K562 (cell line): ENCODE measurements around the gene DNASE1L1. TPM values are rescaled to one million over a fixed set of nuclear protein-coding genes. Genes with fewer than 3 reads are reported as not detected.
A peak's percentile ranks its signal among the peaks of the same experiment; 100 is the strongest.

Source experiments
- ATAC-seq: fragments of 200-7000 bp; cut with Tn5 transposase; 3 replicates; pipeline ENCODE4 v1.9.1; 2020; ENCODE audit warnings: moderate library complexity
- BruUV-seq: library from RNA; stranded (reverse); fragments of 400-500 nt; replicated peaks from 2 replicates; lab custom pipeline; 2021; lab: Mats Ljungman, UMichigan
- CTCF ChIA-PET: fragments of 300-600 bp; formaldehyde crosslinking; extraction: SDS; loops from one replicate; lab custom pipeline; 2021; ENCODE audit warnings: low intra/inter-chr PET ratio; lab: Yijun Ruan, JAX
- POLR2A ChIA-PET: fragments of 300-600, 350-650 bp; sonication (Branson Sonifier 250); formaldehyde crosslinking; extraction: SDS; loops from one replicate; lab custom pipeline; 2021; ENCODE audit warnings: antibody characterized with exemption, inconsistent platforms; lab: Yijun Ruan, JAX
- DNase-seq, 4 experiments: peaks; one replicate each; pipeline versions ENCODE4 v3.0.0 to v3.0.0-alpha.2; 2011 to 2018; ENCODE audit warnings: low spot score in 3 of 4, mixed read lengths in 3 of 4; ENCODE audit errors: extremely low read depth in 1 of 4
- FAIRE-seq: peaks from 2 replicates; lab custom pipeline; 2011; peaks lifted over from hg19 to GRCh38; lab: Jason Lieb, UNC
- H2AFZ ChIP-seq: 2 replicates; pipeline ENCODE4 v1.6.0; 2011; ENCODE audit warnings: low read depth, low read length, control low read depth, inconsistent platforms
- H3K27ac ChIP-seq: fragments of 200-600 bp; 3 replicates; pipeline ENCODE4 v1.8.0; 2011; ENCODE audit warnings: low read depth, mild to moderate bottlenecking, control low read depth, inconsistent platforms, low read length, moderate library complexity, mixed read lengths; ENCODE audit errors: extremely low read depth
- H3K27me3 ChIP-seq, 2 experiments: fragments of 300-600 bp in 1 of 2; 2 replicates in 1 of 2; 3 replicates in 1 of 2; pipeline versions ENCODE4 v1.6.0 to v1.8.0; 2011; ENCODE audit warnings: inconsistent platforms in 2 of 2, low read length in 2 of 2, mild to moderate bottlenecking in 1 of 2, mixed read lengths in 1 of 2, moderate library complexity in 1 of 2; ENCODE audit not compliant: control insufficient read depth in 2 of 2, insufficient read depth in 2 of 2
- H3K36me3 ChIP-seq: fragments of 300-600 bp; 3 replicates; pipeline ENCODE4 v1.8.0; 2011; ENCODE audit warnings: mild to moderate bottlenecking, low read length, inconsistent platforms; ENCODE audit not compliant: control insufficient read depth, insufficient read depth
- H3K4me1 ChIP-seq, 2 experiments: fragments of 200-600 bp in 1 of 2; replicated peaks in 1 of 2; 2 replicates in 1 of 2; 3 replicates in 1 of 2; pipeline versions ENCODE4 v1.5.1 to v1.8.0; 2011; ENCODE audit warnings: inconsistent platforms in 2 of 2, low read length in 2 of 2, mild to moderate bottlenecking in 1 of 2, mixed read lengths in 1 of 2, moderate library complexity in 1 of 2; ENCODE audit not compliant: control insufficient read depth in 2 of 2, insufficient read depth in 2 of 2
- H3K4me2 ChIP-seq: 2 replicates; pipeline ENCODE4 v1.6.1; 2011; ENCODE audit warnings: low read length, control low read depth, inconsistent platforms, mixed read lengths; ENCODE audit not compliant: insufficient read depth
- H3K4me3 ChIP-seq: fragments of 200-600 bp; sonication (generic), shearing (Covaris generic); 2 replicates; pipeline ENCODE4 v1.5.1; 2016; ENCODE audit warnings: control low read depth, inconsistent platforms
- H3K79me2 ChIP-seq: fragments of 200-600 bp; 3 replicates; pipeline ENCODE4 v1.8.0; 2011; ENCODE audit warnings: low read length, inconsistent platforms; ENCODE audit not compliant: control insufficient read depth, insufficient read depth
- H3K9ac ChIP-seq, 2 experiments: 2 replicates each; pipeline versions ENCODE4 v1.6.0 to v1.6.1; 2011; ENCODE audit warnings: low read depth in 2 of 2, low read length in 2 of 2, control low read depth in 1 of 2, inconsistent platforms in 1 of 2, mild to moderate bottlenecking in 1 of 2, mixed read lengths in 1 of 2; ENCODE audit not compliant: insufficient read depth in 1 of 2
- H3K9me1 ChIP-seq: one replicate; pipeline ENCODE4 v1.6.0; 2011; ENCODE audit warnings: inconsistent platforms, mild to moderate bottlenecking, low read length, moderate library complexity; ENCODE audit not compliant: control insufficient read depth, insufficient read depth
- H3K9me3 ChIP-seq: replicated peaks from 2 replicates; pipeline ENCODE4 v1.5.1; 2011; ENCODE audit warnings: low read depth, low read length, inconsistent platforms; ENCODE audit not compliant: control insufficient read depth, insufficient read depth
- H4K20me1 ChIP-seq: replicated peaks from 2 replicates; pipeline ENCODE4 v1.6.1; 2011; ENCODE audit warnings: low read length, inconsistent platforms, mixed read lengths; ENCODE audit not compliant: control insufficient read depth, insufficient read depth
- BACH1 ChIP-seq: fragments of 200-800 bp; sonication (Bioruptor generic); IDR thresholded peaks from 2 replicates; pipeline ENCODE4 v1.6.1; 2016; ENCODE audit warnings: missing genetic modification characterization, missing compliant biosample characterization
- CLOCK ChIP-seq: fragments of 250-450 bp; sonication (Bioruptor Pico); IDR thresholded peaks from 2 replicates; pipeline ENCODE4 v1.4.0; 2020; ENCODE audit warnings: mild to moderate bottlenecking, moderate library complexity, borderline replicate concordance
- MCM5 ChIP-seq: fragments of 450-650 bp; IDR thresholded peaks from 2 replicates; pipeline ENCODE4 v1.6.1; 2016; ENCODE audit warnings: low read depth
- MIER1 ChIP-seq: fragments of 450-650 bp; IDR thresholded peaks from 2 replicates; pipeline ENCODE4 v1.6.1; 2016; ENCODE audit warnings: antibody characterized with exemption, mild to moderate bottlenecking, low read depth
- MNT ChIP-seq, 2 experiments: fragments of 450-650 bp; conservative IDR thresholded peaks; 2 replicates each; pipeline ENCODE4 v1.6.1; 2017; ENCODE audit warnings: mild to moderate bottlenecking in 2 of 2, moderate library complexity in 2 of 2
- NFXL1 ChIP-seq: fragments of 450-650 bp; formaldehyde crosslinking; IDR thresholded peaks from 2 replicates; pipeline ENCODE4 v1.4.0; 2021; ENCODE audit warnings: mild to moderate bottlenecking
- POLR2A ChIP-seq: fragments of 450-650 bp; conservative IDR thresholded peaks from 2 replicates; pipeline ENCODE4 v1.6.1; 2016
- RBFOX2 ChIP-seq: fragments of 200-400 bp; formaldehyde crosslinking; IDR thresholded peaks from 2 replicates; pipeline ENCODE4 v1.6.1; 2017; ENCODE audit warnings: low read depth, mild to moderate bottlenecking, low read length, moderate library complexity
- SUPT5H ChIP-seq: fragments of 450-650 bp; IDR thresholded peaks from 2 replicates; pipeline ENCODE4 v1.6.1; 2016
- ZNF668 ChIP-seq: fragments of 250-450 bp; sonication (Bioruptor Pico); IDR thresholded peaks from 2 replicates; pipeline ENCODE4 v1.8.0; 2022; ENCODE audit warnings: mild to moderate bottlenecking, inconsistent platforms
- ZNF778 ChIP-seq: fragments of 450-650 bp; formaldehyde crosslinking; IDR thresholded peaks from 2 replicates; pipeline ENCODE4 v1.4.0; 2020; ENCODE audit warnings: mild to moderate bottlenecking, moderate library complexity
- ZSCAN29 ChIP-seq: fragments of 450-650 bp; IDR thresholded peaks from 2 replicates; pipeline ENCODE4 v1.6.1; 2017
- WGBS: fragments of 100-300 bp; shearing (Covaris generic); methylation state at CpG from one replicate; pipeline ENCODE4 v1.1.6; 2016; ENCODE audit warnings: low coverage, mixed read lengths; ENCODE audit not compliant: insufficient coverage; ENCODE audit errors: missing lambda C conversion rate; 5-methylcytosine and 5-hydroxymethylcytosine counted together
- in situ Hi-C: fragments of 300-500 bp; cut with MboI; formaldehyde crosslinking; loops from 4 replicates; pipeline ENCODE4 v1.15.0; 2018; ENCODE audit warnings: inconsistent platforms, mixed read lengths
- intact Hi-C: fragments of 100-400 bp; cut with micrococcal nuclease; formaldehyde crosslinking; loops from 2 replicates; pipeline ENCODE4 v1.14.2; 2022
- polyA plus RNA-seq, 8 experiments: library from polyadenylated mRNA; depleted of rRNA in 4 of 8; stranded (reverse) in 5 of 8; unstranded in 3 of 8; fragments of >200 nt; fragmentation: Nextera tagmentation in 2 of 8; fragmentation: Illumina TruSeq in 1 of 8; extraction: Ambion mirVana in 2 of 8; extraction: Trizol in 1 of 8; gene quantifications; 2 replicates each; pipeline versions ENCODE4 v1.2.1 to v1.2.3, GENCODE V29; 2011 to 2014; ENCODE audit warnings: inconsistent platforms in 1 of 8, missing spikeins in 1 of 8
- total RNA-seq, 7 experiments: library from RNA; depleted of rRNA in 6 of 7; stranded (reverse); fragments of >200 nt in 6 of 7; fragmentation: Illumina TruSeq in 2 of 7; extraction: Trizol in 2 of 7; gene quantifications; 2 replicates each; pipeline versions ENCODE4 v1.2.1 to v1.2.3, GENCODE V29; 2011 to 2021; ENCODE audit warnings: low replicate concordance in 1 of 7
- TF ChIP-seq, protein P1 (sequence below): fragments of 250-450 bp; sonication (Bioruptor Pico); IDR thresholded peaks from 2 replicates; pipeline ENCODE4 v1.4.0; 2020; ENCODE audit warnings: mild to moderate bottlenecking
- TF ChIP-seq, protein P2 (sequence below): fragments of 250-450 bp; sonication (Bioruptor Pico); IDR thresholded peaks from 2 replicates; pipeline ENCODE4 v1.5.0; 2021; ENCODE audit warnings: mild to moderate bottlenecking, borderline replicate concordance

Gene DNASE1L1
- total and polyA plus RNA-seq, 9 of the 15 experiments (the other 6 are each of a cell fraction or from before 2014, with no cell fraction given): 0.73 to 12.6 (median 7.9) TPM

DNA sequence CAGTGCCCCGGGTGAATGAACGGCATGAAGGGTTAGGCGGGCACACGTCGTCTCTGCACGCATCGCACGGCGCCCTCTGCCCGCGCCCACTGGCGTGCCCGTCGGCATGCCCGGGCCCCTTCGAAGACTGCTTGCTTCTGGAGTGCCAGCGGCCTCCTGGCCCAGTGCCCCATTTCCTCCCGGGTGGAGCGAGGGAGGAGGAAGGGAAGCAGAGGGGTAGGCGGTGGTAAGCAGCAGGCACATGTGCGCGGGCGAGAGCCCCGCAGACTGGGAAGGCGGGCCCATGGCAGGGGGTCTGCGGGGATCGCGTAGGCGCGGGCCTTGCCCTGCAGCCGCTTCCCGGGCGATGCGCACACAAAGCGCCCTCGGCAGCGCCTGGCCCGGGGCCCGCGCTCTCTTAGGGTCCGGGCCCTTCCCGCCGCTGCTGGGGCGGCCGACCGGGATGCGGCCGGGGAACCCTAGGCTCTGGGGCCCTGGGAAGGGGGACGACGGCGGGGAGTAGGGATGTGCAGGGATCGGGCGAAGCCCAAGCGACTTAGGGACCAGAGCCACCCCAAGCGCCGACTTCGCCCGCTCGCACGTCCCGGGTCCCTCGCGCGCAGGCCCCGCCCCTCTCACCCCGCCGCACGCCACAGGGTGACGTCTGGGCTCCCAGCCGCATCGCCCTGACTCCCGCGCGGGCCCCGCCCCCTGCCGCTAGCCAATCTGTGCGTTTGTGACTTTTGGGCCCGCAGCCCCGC is 30.8 kb downstream of the DNASE1L1 start:
- FAIRE-seq (no peak), ATAC-seq (peak; percentile 4), DNase-seq (peak in 3 of 4 experiments; percentile 65 to 89 (median 69))
- Histone ChIP-seq H3K4me1 (peaks cover 20 to 61% of the 10 kb centered on the region in 2 experiments), H3K27ac (peak overlapping the region; percentile 78), H3K36me3 (peaks cover 19% of the 10 kb centered on the region; the same call in 2 of the 3 replicates), H3K9me1 (no peaks in the 10 kb centered on the region), H3K4me3 (peak overlapping the region; percentile 39), H4K20me1 (no peaks in the 10 kb centered on the region), H3K9ac (peak overlapping the region; percentile 55 to 93; a peak in 3 of 4 replicates), H2AFZ (peak overlapping the region; percentile 56; the same call in 1 of the 2 replicates), H3K79me2 (peaks cover 26% of the 10 kb centered on the region), H3K9me3 (no peaks in the 10 kb centered on the region), H3K27me3 (no peaks in the 10 kb centered on the region), H3K4me2 (peak overlapping the region; percentile 69)
- POLR2A ChIA-PET: interaction anchor here (0.6 to 1.0 kb wide), 6 partner anchors 20 to 164 kb away, joined by 3 to 12 read pairs (median 4); partner anchors contain the start of gene RPL10
- in situ Hi-C loops: loop anchor here (10.0 kb wide), 1 partner anchor 157 kb away; no protein-coding TSS in a partner anchor
- intact Hi-C loops: loop anchor here (10.0 kb wide), 1 partner anchor 117 kb away; the partner anchor contains the start of gene SLC10A3
- BruUV-seq: TSS peak; percentile 91
- WGBS: 14% methylated on average over 22 of the region's 79 CpGs
- CTCF ChIA-PET: no interaction called here
- TF ChIP-seq BACH1 (tag): no peak
- no peak for TF ChIP-seq MCM5
- no peak for TF ChIP-seq ZNF778 (CRISPR knock-in tag)
- TF ChIP-seq, protein P1, sequence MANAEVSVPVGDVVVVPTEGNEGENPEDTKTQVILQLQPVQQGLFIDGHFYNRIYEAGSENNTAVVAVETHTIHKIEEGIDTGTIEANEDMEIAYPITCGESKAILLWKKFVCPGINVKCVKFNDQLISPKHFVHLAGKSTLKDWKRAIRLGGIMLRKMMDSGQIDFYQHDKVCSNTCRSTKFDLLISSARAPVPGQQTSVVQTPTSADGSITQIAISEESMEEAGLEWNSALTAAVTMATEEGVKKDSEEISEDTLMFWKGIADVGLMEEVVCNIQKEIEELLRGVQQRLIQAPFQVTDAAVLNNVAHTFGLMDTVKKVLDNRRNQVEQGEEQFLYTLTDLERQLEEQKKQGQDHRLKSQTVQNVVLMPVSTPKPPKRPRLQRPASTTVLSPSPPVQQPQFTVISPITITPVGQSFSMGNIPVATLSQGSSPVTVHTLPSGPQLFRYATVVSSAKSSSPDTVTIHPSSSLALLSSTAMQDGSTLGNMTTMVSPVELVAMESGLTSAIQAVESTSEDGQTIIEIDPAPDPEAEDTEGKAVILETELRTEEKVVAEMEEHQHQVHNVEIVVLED (CRISPR knock-in tag): peak; percentile 30; the same call in 1 of the 2 replicates
- no peak for TF ChIP-seq MIER1
- peak in 1 of 2 experiments; percentile 43; a peak in 3 of 4 replicates for TF ChIP-seq MNT (conservative IDR thresholded peaks at IDR 0.05)
- TF ChIP-seq, protein P2, sequence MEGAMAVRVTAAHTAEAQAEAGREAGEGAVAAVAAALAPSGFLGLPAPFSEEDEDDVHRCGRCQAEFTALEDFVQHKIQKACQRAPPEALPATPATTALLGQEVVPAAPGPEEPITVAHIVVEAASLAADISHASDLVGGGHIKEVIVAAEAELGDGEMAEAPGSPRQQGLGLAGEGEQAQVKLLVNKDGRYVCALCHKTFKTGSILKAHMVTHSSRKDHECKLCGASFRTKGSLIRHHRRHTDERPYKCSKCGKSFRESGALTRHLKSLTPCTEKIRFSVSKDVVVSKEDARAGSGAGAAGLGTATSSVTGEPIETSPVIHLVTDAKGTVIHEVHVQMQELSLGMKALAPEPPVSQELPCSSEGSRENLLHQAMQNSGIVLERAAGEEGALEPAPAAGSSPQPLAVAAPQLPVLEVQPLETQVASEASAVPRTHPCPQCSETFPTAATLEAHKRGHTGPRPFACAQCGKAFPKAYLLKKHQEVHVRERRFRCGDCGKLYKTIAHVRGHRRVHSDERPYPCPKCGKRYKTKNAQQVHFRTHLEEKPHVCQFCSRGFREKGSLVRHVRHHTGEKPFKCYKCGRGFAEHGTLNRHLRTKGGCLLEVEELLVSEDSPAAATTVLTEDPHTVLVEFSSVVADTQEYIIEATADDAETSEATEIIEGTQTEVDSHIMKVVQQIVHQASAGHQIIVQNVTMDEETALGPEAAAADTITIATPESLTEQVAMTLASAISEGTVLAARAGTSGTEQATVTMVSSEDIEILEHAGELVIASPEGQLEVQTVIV (CRISPR knock-in tag): no peak
- no peak for TF ChIP-seq ZSCAN29
- peak; percentile 69 for TF ChIP-seq RBFOX2
- no peak for TF ChIP-seq CLOCK
- no peak for TF ChIP-seq NFXL1
- TF ChIP-seq POLR2A: peak; percentile 70
- TF ChIP-seq SUPT5H: peak; percentile 70
- TF ChIP-seq ZNF668 (CRISPR knock-in tag): no peak
